Measurements from ENCODE around the gene ANKRD40CL.

GRCh38 chr17:50783193-50783660 lies 15.9 kb upstream of the ANKRD40CL start:
- TF ChIP-seq CTCF (IDR thresholded peaks at IDR 0.05; ENCODE audit: low read depth, low read length, missing input control) = peak; percentile 100
- TF ChIP-seq SP1 (IDR thresholded peaks at IDR 0.05) = no peak
- no peak for TF ChIP-seq FOXA1 (IDR thresholded peaks at IDR 0.05)

Measured in liver (tissue), 3 donors.